Measurements from ENCODE around the gene PLBD2. TPM values are rescaled to one million over a fixed set of nuclear protein-coding genes. Genes with fewer than 3 reads are reported as not detected.

Gene PLBD2
- 10 to 100 TPM; 14.7 to 14.9 TPM for total RNA-seq

- no peaks in the 10 kb centered on the region for H3K9me3 Mint-ChIP-seq
Measured at GRCh38 chr12:113358381-113359132, at the start of gene PLBD2. Gene PLBD2, plus strand, starts transcription at chr12:113358587. Its CDS starts 14 bp downstream, at chr12:113358601.

GRCh38 chr12:113310489-113310888, 47.9 kb upstream of the PLBD2 start:
- peak overlapping the region in 1 of 2 donors; percentile 14 for H3K27ac Mint-ChIP-seq
- H3K9me3 Mint-ChIP-seq: no peaks in the 10 kb centered on the region
- ATAC-seq (no peak), DNase-seq (ENCODE audit: low spot score in 2 of 2) (no peak)
- peaks cover 0 to 18% of the 10 kb centered on the region in 2 donors for H3K36me3 Mint-ChIP-seq

More at GRCh38 chr12:113358381-113359132, at the start of gene PLBD2:
- peaks cover 0 to 9% of the 10 kb centered on the region in 2 donors for H3K36me3 Mint-ChIP-seq
- peak within 1 kb of the TSS; percentile 69 to 80 for H3K27ac Mint-ChIP-seq
- DNase-seq (ENCODE audit: low spot score in 2 of 2) (peak; percentile 92 to 94), ATAC-seq (peak; percentile 90 to 98)

- DNase-seq (ENCODE audit: low spot score in 2 of 2) (no peak), ATAC-seq (no peak)
- peaks cover 13 to 32% of the 10 kb centered on the region in 2 donors for H3K36me3 Mint-ChIP-seq
- no peaks in the 10 kb centered on the region for H3K9me3 Mint-ChIP-seq
- peak overlapping the region; percentile 10 to 64 for H3K27ac Mint-ChIP-seq
Measured at GRCh38 chr12:113314121-113314529, 44.3 kb upstream of the PLBD2 start.

GRCh38 chr12:113315358-113315757, 43.0 kb upstream of the PLBD2 start:
- Mint-ChIP-seq H3K36me3 (peaks cover 13 to 32% of the 10 kb centered on the region in 2 donors), H3K27ac (peak overlapping the region in 1 of 2 donors; percentile 37), H3K9me3 (no peaks in the 10 kb centered on the region)
- ATAC-seq (no peak), DNase-seq (ENCODE audit: low spot score in 2 of 2) (no peak)

- no peak for ATAC-seq
- Mint-ChIP-seq H3K36me3 (peaks cover 13 to 31% of the 10 kb centered on the region in 2 donors), H3K9me3 (no peaks in the 10 kb centered on the region), H3K27ac (no peak overlapping the region)
- no peak for DNase-seq (ENCODE audit: low spot score in 2 of 2)
Measured at GRCh38 chr12:113316155-113316554, 42.2 kb upstream of the PLBD2 start.

GRCh38 chr12:113317122-113317521, 41.3 kb upstream of the PLBD2 start:
- Mint-ChIP-seq H3K9me3 (no peaks in the 10 kb centered on the region), H3K27ac (no peak overlapping the region), H3K36me3 (peaks cover 15 to 34% of the 10 kb centered on the region in 2 donors)
- DNase-seq (ENCODE audit: low spot score in 2 of 2): no peak
- ATAC-seq: no peak

GRCh38 chr12:113318046-113318656, 40.2 kb upstream of the PLBD2 start:
- H3K9me3 Mint-ChIP-seq: no peaks in the 10 kb centered on the region
- no peak overlapping the region for H3K27ac Mint-ChIP-seq
- ATAC-seq (no peak), DNase-seq (ENCODE audit: low spot score in 2 of 2) (no peak)
- peaks cover 21 to 44% of the 10 kb centered on the region in 2 donors for H3K36me3 Mint-ChIP-seq

- H3K9me3 Mint-ChIP-seq: no peaks in the 10 kb centered on the region
- DNase-seq (ENCODE audit: low spot score in 2 of 2) (no peak), ATAC-seq (no peak)
- peak overlapping the region in 1 of 2 donors; percentile 65 for H3K27ac Mint-ChIP-seq
- H3K36me3 Mint-ChIP-seq: peaks cover 21 to 44% of the 10 kb centered on the region in 2 donors
Measured at GRCh38 chr12:113318900-113319628, 39.3 kb upstream of the PLBD2 start.

- H3K36me3 Mint-ChIP-seq: peaks cover 21 to 50% of the 10 kb centered on the region in 2 donors
- ATAC-seq (no peak), DNase-seq (ENCODE audit: low spot score in 2 of 2) (no peak)
- H3K9me3 Mint-ChIP-seq: no peaks in the 10 kb centered on the region
- H3K27ac Mint-ChIP-seq: peak overlapping the region in 1 of 2 donors; percentile 65
Measured at GRCh38 chr12:113320401-113320800, 38.0 kb upstream of the PLBD2 start.

GRCh38 chr12:113322343-113322742, 36.0 kb upstream of the PLBD2 start:
- ATAC-seq (peak in 1 of 2 donors; percentile 31), DNase-seq (ENCODE audit: low spot score in 2 of 2) (no peak)
- Mint-ChIP-seq H3K9me3 (no peaks in the 10 kb centered on the region), H3K36me3 (peaks cover 21 to 50% of the 10 kb centered on the region in 2 donors), H3K27ac (peak overlapping the region; percentile 78 to 82)

- H3K9me3 Mint-ChIP-seq: no peaks in the 10 kb centered on the region
- peaks cover 8 to 46% of the 10 kb centered on the region in 2 donors for H3K36me3 Mint-ChIP-seq
- no peak for ATAC-seq
- no peak overlapping the region for H3K27ac Mint-ChIP-seq
- no peak for DNase-seq (ENCODE audit: low spot score in 2 of 2)
Measured at GRCh38 chr12:113325916-113326315, 32.5 kb upstream of the PLBD2 start.

GRCh38 chr12:113326775-113327395, 31.5 kb upstream of the PLBD2 start:
- H3K27ac Mint-ChIP-seq: peak overlapping the region; percentile 44
- no peaks in the 10 kb centered on the region for H3K9me3 Mint-ChIP-seq
- H3K36me3 Mint-ChIP-seq: peaks cover 8 to 42% of the 10 kb centered on the region in 2 donors
- DNase-seq (ENCODE audit: low spot score in 2 of 2) (no peak), ATAC-seq (no peak)

- ATAC-seq: no peak
Measured at GRCh38 chr12:113328368-113328889, 30.0 kb upstream of the PLBD2 start.

GRCh38 chr12:113329022-113329790, 29.2 kb upstream of the PLBD2 start:
- Mint-ChIP-seq H3K27ac (peak overlapping the region; percentile 25 to 73), H3K36me3 (peaks cover 8 to 37% of the 10 kb centered on the region in 2 donors), H3K9me3 (no peaks in the 10 kb centered on the region)
- ATAC-seq: peak in 1 of 2 donors; percentile 37
- no peak for DNase-seq (ENCODE audit: low spot score in 2 of 2)

More at GRCh38 chr12:113328368-113328889, 30.0 kb upstream of the PLBD2 start:
- Mint-ChIP-seq H3K9me3 (no peaks in the 10 kb centered on the region), H3K36me3 (peaks cover 8 to 37% of the 10 kb centered on the region in 2 donors), H3K27ac (peak overlapping the region in 1 of 2 donors; percentile 73)
- no peak for DNase-seq (ENCODE audit: low spot score in 2 of 2)

GRCh38 chr12:113329791-113330417, 28.5 kb upstream of the PLBD2 start:
- ATAC-seq (no peak), DNase-seq (ENCODE audit: low spot score in 2 of 2) (no peak)
- Mint-ChIP-seq H3K36me3 (peaks cover 15 to 40% of the 10 kb centered on the region in 2 donors), H3K9me3 (no peaks in the 10 kb centered on the region), H3K27ac (peak overlapping the region; percentile 33 to 73)

Measured in activated naive CD4-positive, alpha-beta T cell treated with anti-CD3 and anti-CD28 coated beads, Interleukin-2, amount 50 U/mL, for 72 hours (primary cell).